ENCODE data around the gene RASA4.
"Not testable (repeated sequence)": the region's sequence is repeated elsewhere in the genome, so short reads cannot be mapped to it uniquely, and the experiment has no call there.

Gene RASA4

GRCh38 chr7:102616507-102617125 lies at the start of gene RASA4:
Gene RASA4 (minus strand): TSS chr7:102616756. CDS start chr7:102616689, 67 bp downstream.
- DNase-seq, result not testable (repeated sequence)

DNA sequence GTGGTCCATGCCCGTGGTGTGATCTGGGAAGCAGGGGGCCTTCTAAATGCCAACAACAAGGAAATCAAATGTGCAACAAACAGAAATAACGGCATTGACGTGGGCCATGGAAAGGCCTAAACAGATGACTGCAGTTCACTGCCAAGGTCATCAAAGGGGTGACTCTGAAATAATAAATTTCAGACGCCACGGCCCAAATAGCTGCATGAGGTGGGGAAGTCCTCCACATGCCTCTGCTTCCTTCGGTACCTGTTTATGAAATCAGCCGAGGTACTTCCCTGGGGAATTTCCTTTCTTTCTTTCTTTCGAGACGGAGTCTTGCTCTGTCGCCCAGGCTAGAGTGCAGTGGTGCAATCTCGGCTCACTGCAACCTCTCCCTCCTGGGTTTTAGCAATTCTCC lies 48.2 kb upstream of the RASA4 start:
- not testable (repeated sequence) for DNase-seq

DNA sequence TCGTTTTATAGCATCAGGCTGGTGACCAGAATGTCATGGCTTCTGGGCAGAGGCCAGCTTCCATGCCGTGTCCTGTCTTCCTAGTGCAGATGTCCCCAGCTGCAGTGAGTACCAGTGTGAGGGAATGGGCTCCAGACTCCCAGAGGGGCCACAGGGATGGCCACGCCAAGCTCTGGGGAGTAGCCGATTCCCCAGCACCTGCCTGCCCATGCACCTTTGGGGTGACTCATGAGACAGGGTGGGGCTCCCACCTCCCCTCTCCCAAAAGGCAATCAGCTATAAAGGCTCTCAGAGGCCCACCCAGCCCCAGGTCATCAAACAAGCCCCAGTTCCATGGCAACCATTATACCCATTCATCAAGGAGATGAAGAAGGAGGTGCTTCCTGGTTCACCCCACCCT lies 33.4 kb upstream of the RASA4 start, which contains the start of gene SPDYE2B:
Gene SPDYE2B, plus strand, starts transcription at position 396 of the 400 bp plus-strand sequence. CDS start 2,030 bp downstream, outside the sequence.
- DNase-seq, result not testable (repeated sequence)

DNA sequence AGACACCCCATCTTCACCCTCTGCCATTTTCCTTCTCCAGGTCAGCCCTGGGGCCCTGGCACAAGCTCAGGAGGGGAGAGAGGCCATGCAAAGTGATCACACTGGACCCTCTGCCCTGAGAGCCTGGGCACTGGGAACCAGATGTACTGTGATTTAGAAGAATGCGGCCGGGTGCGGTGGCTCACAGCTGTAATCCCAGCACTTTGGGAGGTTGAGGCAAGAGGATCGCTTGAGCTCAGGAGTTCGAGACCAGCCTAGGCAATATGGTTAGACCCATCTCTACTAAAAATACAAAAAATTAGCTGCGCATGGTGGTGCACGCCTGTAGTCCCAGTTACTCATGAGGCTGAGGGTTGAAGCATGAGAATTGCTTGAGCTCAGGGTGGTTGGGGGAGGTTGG lies 31.3 kb upstream of the RASA4 start:
- DNase-seq, result not testable (repeated sequence)

- DNase-seq, result not testable (repeated sequence)
Measured at GRCh38 chr7:102643404-102643803, 26.8 kb upstream of the RASA4 start.

DNA sequence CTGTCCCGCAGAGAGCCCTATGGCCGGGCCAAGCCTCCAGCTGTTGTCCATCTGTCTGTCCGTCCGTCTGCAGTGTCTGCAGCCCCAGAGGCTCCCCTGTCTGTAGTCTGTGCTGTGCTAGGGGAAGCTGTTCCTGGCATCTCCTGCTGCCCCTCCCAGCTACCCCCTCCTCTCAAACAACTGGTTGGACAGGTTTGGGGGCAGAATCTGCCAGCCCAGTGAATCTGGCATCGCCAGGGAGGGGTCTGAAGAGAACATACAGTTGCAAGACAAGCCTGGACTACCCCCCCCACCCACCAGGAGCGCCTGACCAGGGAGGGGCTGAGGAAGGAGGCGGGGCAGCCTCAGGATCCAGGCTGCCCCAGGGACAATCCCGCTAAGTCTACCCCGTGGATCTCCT lies 26.1 kb upstream of the RASA4 start, which contains the start of gene UPK3BL1:
Gene UPK3BL1, minus strand, starts transcription at position 101 of the 400 bp plus-strand sequence. Its CDS starts 50 bp downstream, at position 51.
- not testable (repeated sequence) for DNase-seq

GRCh38 chr7:102638848-102639247 lies 22.3 kb upstream of the RASA4 start:
- DNase-seq, result not testable (repeated sequence)

GRCh38 chr7:102636956-102637355 lies 20.4 kb upstream of the RASA4 start:
- DNase-seq, result not testable (repeated sequence)

GRCh38 chr7:102635354-102635753 lies 18.8 kb upstream of the RASA4 start:
- not testable (repeated sequence) for DNase-seq

- DNase-seq, result not testable (repeated sequence)
Measured at GRCh38 chr7:102634299-102634698, 17.7 kb upstream of the RASA4 start.

DNA sequence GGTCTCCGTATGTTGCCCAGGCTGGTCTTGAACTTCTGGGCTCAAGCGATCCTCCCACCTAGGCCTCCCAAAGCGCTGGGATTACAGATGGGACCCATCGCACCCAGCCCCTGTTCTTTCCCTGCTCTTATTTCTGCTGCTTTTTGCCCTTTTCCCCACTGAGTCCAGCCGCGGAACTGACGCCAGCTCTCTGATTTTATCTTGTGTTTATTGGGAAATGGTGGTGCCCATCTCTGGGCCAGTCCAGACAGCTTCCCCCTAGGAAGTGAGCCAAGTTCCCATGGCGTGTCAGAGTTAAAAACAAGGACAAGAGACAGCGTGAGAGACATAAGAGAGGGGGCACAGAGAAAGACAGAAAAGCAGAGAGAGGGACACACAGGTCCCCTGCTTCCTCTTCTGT lies 14.1 kb upstream of the RASA4 start:
- not testable (repeated sequence) for DNase-seq

GRCh38 chr7:102627271-102627904 lies 10.8 kb upstream of the RASA4 start:
- not testable (repeated sequence) for DNase-seq

- DNase-seq, result not testable (repeated sequence)
Measured at GRCh38 chr7:102618122-102618521, 1.6 kb upstream of the RASA4 start.

DNA sequence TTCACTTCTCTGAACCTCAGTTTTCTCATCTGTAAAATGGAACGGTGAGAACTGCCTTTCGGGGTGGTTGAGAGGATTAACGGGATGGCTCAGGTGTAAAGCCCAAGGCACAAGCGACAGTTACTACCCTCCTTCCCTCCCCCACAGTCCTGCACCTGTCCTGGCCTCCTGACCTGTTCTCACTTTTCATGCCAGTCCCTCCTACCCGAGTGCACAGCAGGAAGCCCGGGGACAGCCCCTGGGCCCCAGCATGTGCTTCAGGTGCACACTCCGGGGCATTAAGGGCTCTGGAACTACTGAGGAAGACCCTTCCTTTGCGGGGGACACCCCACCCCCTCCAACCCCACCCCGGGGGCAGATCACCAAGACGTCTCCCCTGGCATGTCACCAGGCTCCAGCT lies 626 bp downstream of the RASA4 start:
- not testable (repeated sequence) for DNase-seq

- DNase-seq, result not testable (repeated sequence)
Measured at GRCh38 chr7:102614873-102615272, 1.7 kb downstream of the RASA4 start.

- DNase-seq, result not testable (repeated sequence)
Measured at GRCh38 chr7:102614346-102614697, 2.2 kb downstream of the RASA4 start.

DNA sequence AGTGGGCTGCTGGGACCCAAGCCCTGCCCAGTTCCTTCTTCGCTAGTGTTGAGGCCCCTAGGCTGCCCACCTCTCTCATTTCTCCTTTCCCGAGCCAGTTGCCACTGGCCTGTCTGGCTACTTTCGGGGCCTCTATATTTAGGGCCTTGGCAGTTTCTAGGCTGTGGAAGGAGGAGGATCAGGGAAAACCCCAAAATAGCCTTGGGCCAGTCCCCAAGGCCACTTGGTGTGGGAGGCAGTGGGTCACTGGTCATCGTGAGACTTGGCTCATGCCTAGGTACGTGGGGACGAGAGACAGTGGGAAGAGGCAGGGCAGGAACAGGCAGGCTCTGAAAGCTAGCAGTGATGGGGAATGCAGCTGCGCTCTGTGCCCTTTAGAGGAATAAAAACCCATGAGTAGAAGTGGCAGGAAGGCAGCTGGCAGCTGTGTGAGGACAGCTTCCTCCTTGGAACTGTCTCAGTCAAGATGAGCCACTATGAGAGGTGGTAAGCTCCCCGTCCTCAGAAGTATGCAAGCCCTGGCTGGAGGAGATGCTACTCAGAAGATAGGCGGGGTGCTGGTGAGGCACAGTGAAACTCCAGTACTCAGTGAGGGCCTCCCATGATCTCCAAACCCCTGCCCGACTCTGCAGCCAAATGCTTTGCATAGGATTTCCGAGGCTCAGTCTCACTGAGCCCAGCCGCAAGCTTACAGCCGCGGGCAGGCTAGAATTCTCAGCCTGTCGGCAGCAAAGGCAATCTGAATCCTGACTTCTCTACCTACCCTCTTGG lies 2.8 kb downstream of the RASA4 start:
- not testable (repeated sequence) for DNase-seq

GRCh38 chr7:102611675-102612325 lies 4.8 kb downstream of the RASA4 start:
- DNase-seq, result not testable (repeated sequence)

GRCh38 chr7:102611013-102611674 lies 5.4 kb downstream of the RASA4 start:
- not testable (repeated sequence) for DNase-seq

DNA sequence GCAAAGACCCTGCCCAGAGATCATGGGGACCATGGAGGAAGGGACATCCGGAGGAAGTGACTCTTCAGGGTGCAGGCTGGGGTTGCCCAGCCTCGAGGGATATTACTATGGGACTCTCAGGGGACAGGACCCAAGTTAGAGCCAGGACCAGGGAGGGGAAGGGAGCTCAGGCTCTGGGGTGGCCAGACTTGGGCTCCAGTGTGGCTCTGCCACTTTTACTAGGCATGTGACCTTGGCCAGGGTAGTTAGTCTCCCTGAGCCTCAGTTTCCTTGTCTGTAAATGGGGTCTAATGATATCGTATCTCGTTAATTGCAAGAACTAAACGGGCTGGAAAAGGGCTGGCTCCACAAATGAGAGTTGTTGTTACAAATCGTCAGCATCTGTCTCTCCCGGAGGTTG lies 6.1 kb downstream of the RASA4 start:
- DNase-seq, result not testable (repeated sequence)

GRCh38 chr7:102609734-102610133 lies 6.8 kb downstream of the RASA4 start:
- DNase-seq, result not testable (repeated sequence)

DNA sequence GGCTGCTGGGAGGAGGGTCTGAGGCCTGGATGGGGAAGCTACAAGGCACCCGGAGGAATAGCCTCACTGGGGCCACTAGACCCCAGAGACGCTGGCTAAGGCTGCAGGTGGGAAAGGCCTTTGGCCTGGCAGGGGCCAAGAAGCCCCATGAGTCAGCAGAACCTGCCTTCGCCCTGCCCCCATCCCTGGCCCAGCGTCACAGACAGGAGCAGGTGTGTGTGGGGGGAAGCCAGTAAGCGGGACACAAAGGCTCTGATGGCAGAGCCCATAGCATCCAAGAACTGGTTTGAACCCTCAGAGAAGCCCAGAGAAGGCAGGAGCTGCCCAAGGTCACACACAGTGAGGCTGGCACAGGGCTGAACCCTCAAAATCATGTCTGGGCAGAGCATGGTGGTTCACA lies 9.7 kb downstream of the RASA4 start:
- not testable (repeated sequence) for DNase-seq
